H7 (cell line): ENCODE data around the gene NPIPB12. TPM values are rescaled to one million over a fixed set of nuclear protein-coding genes. Genes with fewer than 3 reads are reported as not detected.
"Not testable (repeated sequence)": the region's sequence is repeated elsewhere in the genome, so short reads cannot be mapped to it uniquely, and the experiment has no call there.

Experiments
- DNase-seq: peaks from one replicate; pipeline ENCODE4 v3.0.0; 2012
- H3K27me3 ChIP-seq: 2 replicates; pipeline ENCODE4 v1.6.0; 2011; ENCODE audit warnings: mild to moderate bottlenecking, low read length; ENCODE audit not compliant: control insufficient read depth, insufficient read depth
- H3K36me3 ChIP-seq: replicated peaks from 2 replicates; pipeline ENCODE4 v1.5.1; 2011; ENCODE audit warnings: low read length; ENCODE audit not compliant: control insufficient read depth, insufficient read depth
- H3K4me3 ChIP-seq: 2 replicates; pipeline ENCODE4 v1.5.1; 2011; ENCODE audit warnings: low read depth, mild to moderate bottlenecking, control low read depth, low read length, moderate library complexity; ENCODE audit not compliant: insufficient read depth
- total RNA-seq: library from RNA; depleted of rRNA; stranded (reverse); fragments of >200 nt; shearing (Covaris generic); gene quantifications from 2 replicates; pipeline ENCODE4 v1.2.3, GENCODE V29; 2014; rRNA removed

NPIPB12 gene
- total RNA-seq: 5.9 and 14.5 TPM in 2 replicates

DNA sequence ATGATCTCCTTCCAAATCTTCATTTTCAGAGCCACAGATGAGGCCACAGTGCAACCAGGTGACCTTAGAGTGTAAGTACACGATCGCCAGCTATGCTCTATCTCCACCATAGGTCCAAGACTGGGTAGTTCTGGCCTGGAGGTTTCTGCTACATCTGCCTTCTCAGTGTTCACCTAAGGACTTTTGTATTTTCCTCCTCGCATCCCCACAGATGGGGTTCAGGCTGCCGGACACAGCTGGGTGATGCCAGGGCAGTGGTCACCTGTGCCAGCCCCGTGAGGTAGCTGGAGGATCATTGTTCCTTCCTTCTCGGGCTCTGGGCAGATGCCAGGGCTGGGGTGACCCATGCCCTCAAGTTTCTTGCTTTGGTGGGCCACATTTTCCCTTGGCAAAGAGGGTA lies at the start of gene NPIPB12:
TSS of gene NPIPB12 (minus strand) at position 101 of the 400 bp plus-strand sequence.
- H3K36me3 ChIP-seq, H3K4me3 ChIP-seq, DNase-seq, H3K27me3 ChIP-seq: not testable (repeated sequence)

DNA sequence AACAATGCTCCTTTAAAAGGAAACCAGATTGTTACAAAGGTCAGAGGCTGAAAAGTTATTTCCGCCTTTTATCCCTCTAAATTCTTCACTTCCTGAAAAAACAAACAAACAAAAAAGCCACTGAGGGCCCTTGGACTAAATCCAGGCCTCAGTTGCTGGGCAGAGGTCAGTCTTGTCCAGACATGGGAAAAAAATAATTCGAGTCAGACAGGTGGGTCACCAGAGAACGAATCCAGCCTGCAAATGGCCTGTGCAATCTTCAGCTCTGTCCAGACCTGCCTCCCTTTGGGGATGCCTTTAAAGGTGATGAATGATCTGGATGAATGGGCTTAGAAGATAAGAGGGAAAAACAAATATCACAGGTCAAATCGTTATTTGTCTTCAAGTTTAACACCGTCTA lies 15.3 kb upstream of the NPIPB12 start:
- H3K4me3 ChIP-seq, DNase-seq, H3K36me3 ChIP-seq, H3K27me3 ChIP-seq: not testable (repeated sequence)

DNA sequence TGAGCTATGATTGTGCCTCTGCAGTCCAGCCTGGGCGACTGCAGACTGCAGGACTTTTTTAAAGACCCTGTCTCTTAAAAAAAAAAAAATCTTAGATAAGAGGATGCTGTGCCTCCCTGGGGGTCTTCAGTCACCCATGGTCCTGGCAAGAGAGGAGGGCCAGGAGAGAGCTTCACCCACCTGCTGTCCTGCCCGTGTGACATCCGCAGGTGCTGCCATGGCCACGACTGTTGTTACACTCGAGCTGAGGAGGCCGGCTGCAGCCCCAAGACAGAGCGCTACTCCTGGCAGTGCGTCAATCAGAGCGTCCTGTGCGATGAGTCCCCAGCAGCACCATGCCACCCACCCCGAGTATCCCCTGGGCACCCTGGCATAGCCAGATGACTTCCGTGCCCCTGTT lies 23.9 kb downstream of the NPIPB12 start:
- H3K27me3 ChIP-seq, DNase-seq, H3K4me3 ChIP-seq, H3K36me3 ChIP-seq: not testable (repeated sequence)

DNA sequence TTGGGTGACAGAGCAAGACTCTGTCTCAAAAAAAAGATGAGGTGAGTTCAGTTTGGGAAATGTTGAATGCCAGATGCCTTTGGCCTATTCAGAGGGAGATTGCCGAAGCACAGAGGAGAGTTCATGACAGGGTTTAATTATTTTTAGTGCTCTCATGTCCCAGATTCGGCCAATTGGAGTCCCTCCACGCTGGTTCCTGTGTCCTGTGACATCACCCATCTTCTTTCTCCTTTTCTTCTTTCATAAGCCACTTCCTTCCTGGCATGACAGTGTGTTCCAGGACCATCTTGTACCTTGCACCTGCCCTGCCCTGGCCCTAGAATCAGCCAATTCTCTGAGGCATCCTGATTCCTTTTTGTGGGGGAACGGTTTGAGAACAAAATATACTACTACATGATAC lies 34.1 kb downstream of the NPIPB12 start:
- H3K36me3 ChIP-seq, H3K4me3 ChIP-seq, DNase-seq, H3K27me3 ChIP-seq: not testable (repeated sequence)

DNA sequence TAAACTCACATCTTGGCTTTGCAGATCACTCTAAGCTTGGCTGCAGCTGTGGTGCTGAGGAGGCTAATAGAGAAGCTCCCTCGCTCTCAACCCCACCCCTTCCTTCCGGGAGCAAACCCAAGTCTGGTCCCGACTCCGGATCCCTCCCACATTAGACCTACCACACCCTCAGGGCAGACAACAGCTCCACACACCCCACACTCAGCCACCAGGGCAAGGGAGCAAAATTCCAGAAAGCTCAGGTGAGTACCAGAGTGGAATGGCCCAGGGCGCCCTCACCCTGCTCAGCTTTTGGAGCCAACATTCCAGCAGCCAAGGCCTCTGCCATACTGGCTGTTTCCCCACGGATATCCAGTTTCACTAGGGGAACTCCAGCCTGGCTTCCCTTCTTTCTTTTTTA lies 36.5 kb downstream of the NPIPB12 start:
- H3K4me3 ChIP-seq: not testable (repeated sequence)

DNA sequence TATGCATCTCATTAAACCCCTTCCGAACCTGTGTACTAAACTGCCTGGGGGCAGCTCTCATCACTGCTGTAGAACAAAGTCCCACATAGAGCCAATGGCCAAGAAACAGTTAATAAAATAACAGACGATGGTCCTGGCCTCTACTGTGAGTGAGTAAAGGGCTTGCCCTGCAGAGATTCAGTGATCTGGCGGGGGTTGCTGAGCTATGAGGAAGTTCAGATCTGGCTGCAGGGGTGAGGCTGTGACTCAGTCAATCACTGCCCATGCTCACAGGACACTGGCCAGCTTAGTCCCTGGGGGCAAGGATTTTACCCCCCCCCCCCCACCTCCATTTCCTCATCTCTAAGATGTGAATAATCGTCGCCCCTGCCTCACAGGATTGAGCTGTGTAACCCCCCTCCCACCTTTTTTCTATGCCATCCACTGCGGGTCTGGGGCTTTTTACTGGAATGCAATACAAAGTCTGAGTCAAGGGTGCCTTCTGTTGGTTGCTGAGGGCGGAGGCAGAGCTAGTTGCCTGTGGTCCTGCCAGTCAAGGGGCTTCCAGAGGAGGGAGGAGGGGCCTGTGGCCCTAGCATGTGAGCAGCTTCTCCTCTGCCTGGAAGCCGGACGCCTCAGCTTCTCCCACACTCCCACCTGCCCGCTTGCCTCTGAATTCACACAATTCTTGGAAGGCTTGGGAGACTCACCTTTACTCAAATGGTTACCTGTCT lies 38.4 kb downstream of the NPIPB12 start:
- not testable (repeated sequence) for H3K36me3 ChIP-seq

More for the DNA sequence above, 36.5 kb downstream of the NPIPB12 start:
- not testable (repeated sequence) for DNase-seq, H3K27me3 ChIP-seq, H3K36me3 ChIP-seq

DNA sequence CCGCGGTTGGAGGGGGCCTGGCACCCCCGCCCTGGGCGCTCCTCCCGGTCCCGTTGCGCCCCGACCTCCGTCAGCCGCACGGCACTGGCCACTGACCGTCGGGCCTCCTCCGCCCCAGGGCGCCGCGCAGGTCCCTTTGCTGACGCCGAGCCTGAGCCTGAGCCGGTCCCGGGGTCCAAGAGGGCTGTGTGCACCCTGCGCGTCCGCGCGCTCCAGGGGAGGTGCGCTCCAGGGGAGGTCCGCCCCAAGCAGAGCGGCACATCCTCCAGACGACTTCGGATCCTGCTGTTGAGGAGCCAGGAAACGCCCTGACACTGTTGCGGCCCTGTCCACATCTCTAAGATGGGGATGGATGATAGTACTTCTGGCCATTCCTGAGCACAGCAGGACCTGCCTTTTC lies 39.3 kb downstream of the NPIPB12 start:
- H3K36me3 ChIP-seq, DNase-seq, H3K27me3 ChIP-seq, H3K4me3 ChIP-seq: not testable (repeated sequence)

More for the DNA sequence above, 38.4 kb downstream of the NPIPB12 start:
- H3K4me3 ChIP-seq, H3K27me3 ChIP-seq, DNase-seq: not testable (repeated sequence)

DNA sequence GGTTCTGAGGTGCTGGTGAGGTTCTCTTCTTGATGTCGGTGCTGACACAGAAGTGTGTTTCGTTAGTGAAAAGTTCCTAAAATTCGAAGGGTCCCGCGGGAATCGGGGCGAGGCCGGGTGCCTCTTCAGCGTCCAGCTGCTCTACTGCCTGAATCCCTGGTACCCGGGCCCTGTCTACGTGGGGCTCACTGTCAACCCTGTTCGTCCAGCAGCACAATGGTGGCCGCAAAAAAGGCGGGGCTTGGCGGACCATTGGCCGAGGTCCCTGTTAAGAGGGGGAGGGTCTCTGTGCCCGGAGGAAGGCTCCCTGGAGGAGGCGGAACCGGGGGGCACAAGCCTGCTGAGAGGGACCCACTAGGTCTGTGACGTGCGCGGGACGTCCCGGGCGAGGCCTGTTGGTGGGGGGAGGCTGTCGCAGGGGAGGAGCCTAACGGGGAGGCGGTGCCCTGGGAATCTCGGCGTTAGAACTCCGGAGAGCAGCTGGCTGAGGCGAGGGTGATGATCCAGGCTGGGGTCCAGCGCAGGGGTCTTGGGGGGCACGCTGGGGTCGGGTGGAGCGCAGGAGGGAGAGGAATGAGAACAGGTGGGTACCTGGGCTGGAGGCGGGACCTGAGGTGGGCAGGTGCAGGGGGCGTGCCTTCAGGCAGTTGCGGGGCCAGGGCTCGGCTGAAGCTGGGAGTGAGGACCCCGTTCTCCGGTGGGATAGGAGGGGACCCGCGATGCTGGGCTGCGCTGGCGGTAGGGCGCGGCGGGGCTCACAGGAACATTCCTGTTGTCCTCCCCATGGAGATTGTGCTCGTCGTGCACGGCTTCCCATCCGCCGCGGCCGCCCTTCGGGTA lies 40.0 kb downstream of the NPIPB12 start:
- H3K36me3 ChIP-seq, H3K27me3 ChIP-seq, H3K4me3 ChIP-seq, DNase-seq: not testable (repeated sequence)

DNA sequence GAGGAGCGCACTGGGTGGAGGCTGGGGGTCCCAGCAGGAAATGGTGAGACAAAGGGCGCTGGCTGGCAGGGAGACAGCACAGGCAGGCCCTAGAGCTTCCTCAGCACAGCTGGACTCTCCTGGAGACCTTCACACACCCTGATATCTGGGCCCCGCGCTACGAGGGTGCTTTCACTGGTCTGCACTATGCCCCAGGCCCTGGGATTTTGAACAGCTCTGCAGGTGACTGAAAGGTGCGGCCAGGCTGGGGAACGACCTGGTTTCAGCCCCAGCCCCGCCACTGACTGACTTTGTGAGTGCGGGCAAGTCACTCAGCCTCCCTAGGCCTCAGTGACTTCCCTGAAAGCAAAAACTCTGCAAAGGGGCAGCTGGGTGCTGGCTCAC lies 45.6 kb downstream of the NPIPB12 start:
- H3K4me3 ChIP-seq, H3K27me3 ChIP-seq, H3K36me3 ChIP-seq, DNase-seq: not testable (repeated sequence)

DNA sequence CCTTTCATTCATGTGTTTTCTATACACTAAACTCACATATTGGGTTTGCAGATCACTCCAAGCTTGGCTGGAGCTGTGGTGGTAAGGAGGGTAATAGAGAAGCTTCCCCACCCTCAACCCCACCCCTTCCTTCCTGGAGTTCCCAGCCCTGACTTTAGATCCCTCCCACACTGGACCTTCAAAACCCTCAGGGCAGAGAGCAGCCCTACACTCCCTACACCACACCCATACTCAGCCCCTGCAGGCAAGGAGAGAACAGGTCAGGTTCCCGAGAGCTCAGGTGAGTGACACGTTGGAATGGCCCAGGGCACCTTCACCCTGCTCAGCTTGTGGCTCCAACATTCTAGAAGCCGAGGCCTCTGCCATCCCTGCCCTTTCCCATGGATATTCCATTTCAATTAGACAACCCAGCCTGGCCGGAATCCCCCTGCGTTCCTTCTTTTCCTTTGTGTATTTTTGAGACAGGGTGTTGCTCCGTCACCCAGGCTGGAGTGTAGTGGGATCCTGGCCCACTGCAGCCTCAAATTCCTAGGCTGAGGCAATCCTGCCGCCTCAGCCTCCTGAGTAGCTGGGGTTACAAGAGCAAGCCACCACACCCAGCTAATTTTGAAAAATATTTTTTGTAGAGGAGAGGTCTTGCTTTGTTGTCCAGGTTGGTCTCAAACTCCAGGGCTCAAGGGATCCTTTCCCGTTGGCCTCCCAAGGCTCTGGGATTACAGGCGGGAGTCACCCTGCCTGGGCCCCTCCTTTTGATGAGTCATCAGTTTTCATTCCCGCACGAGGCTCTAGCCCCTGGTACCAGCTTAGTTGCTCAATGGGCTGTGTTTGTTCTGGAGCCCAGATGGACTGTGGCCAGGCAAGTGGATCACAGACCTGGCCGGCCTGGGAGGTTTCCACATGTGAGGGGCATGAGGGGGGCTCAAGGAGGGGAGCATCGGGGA lies 46.2 kb downstream of the NPIPB12 start, which contains the start of gene SULT1A4:
TSS of gene SULT1A4 (plus strand) at position 208 of the 941 bp plus-strand sequence. CDS start 1,473 bp downstream, outside the sequence.
- H3K27me3 ChIP-seq, H3K4me3 ChIP-seq, H3K36me3 ChIP-seq, DNase-seq: not testable (repeated sequence)

DNA sequence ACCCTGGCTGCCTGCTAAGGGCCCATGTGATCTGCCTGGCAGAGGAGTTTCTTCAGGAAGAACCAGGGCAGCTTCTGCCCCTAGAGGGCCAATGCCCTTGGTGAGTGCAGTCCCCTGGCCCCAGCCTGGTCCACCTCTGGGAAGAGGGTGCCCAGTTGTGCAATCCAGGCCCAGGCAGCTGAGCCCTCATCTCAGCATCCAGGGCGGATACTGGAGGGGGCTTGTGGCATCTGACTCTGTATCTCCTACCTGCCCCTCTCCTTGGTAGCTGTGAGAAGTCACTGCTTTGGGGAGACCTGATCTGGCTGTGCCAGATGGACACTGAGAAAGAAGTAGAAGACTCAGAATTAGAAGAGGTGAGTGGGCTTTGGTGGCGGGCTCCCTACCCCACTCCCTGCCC lies 48.5 kb downstream of the NPIPB12 start:
- H3K27me3 ChIP-seq, H3K4me3 ChIP-seq, DNase-seq, H3K36me3 ChIP-seq: not testable (repeated sequence)

DNA sequence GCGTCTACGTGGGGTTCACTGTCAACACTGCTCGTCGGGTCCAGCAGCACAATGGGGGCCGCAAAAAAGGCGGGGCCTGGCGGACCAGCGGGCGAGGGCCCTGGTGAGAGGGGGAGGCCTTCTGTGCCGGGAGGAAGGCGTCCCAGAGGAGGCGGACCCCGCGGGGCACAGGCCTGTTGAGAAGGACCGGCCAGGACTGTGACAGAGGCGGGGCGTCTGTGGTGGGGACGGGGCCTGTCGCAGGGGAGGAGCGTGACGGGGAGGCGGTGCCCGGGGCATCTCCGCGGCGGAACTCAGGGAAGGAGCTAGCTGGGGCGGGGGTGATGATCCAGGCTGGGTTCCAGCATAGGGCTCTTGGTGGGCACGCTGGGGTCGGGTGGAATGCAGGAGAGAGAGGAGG lies 51.4 kb downstream of the NPIPB12 start:
- not testable (repeated sequence) for H3K27me3 ChIP-seq, H3K4me3 ChIP-seq, H3K36me3 ChIP-seq, DNase-seq

DNA sequence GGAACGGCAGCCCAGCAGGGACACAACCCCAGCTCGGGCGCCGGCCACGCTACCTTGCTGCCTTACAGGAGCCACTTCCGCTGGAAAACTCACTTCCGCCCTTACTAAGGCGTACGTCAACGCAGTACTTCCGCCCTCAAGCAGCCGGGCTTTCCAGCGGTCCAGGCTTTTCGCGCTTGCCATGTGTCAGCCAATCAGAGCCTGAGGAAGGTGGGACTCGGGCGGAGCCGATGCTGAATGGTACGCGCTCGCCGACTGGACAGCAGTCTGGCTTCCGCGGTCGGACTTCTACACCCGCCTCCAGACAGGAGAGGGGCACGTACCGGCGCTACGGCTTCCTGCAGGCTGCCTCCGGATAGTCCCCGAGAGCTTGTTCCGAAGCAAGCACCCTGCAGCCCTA lies 51.9 kb downstream of the NPIPB12 start, which contains the start of the genes BOLA2 and SLX1B:
TSS of gene BOLA2 (minus strand) at position 83 of the 400 bp plus-strand sequence. CDS start 98 bp downstream, outside the sequence.
TSS of gene SLX1B (plus strand) at position 265 of the 400 bp plus-strand sequence.
- H3K27me3 ChIP-seq, H3K36me3 ChIP-seq, H3K4me3 ChIP-seq, DNase-seq: not testable (repeated sequence)

DNA sequence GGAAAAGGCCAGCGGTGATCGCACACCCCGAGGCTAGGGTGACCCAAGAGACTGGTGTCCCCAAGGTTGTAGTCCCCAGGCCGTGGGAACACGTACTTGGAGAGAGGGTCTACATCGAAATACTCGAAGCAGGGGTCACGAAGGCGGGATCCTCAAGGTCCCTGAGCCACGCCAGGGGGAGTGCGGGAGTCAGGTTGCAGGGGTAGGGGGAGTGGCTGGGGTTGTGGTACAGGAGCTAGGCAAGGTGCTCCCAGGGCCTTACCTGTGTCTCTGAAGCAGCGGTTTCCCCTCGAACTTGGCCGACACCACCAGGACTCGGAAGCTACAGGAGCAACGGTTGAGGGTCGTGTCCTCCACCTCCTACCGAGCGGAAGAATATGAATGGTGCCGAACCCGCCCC lies 52.5 kb downstream of the NPIPB12 start:
- not testable (repeated sequence) for DNase-seq, H3K27me3 ChIP-seq

More for the DNA sequence above, 52.5 kb downstream of the NPIPB12 start:
- not testable (repeated sequence) for H3K36me3 ChIP-seq, H3K4me3 ChIP-seq
